HG03558 (cell line): Measurements from ENCODE around the gene TMEM121.
"Not testable (repeated sequence)": the region's sequence is repeated elsewhere in the genome, so short reads cannot be mapped to it uniquely, and the experiment has no call there.

Experiments
- ATAC-seq: cut with Tn5 transposase; IDR thresholded peaks from one replicate; pipeline ENCODE4 v1.9.1; 2021; ENCODE audit warnings: moderate number of reproducible peaks; ENCODE audit not compliant: unreplicated experiment; ENCODE audit errors: extremely low read depth

TMEM121 gene

GRCh38 chr14:105538481-105539049 lies 12.2 kb downstream of the TMEM121 start:
- no peak for ATAC-seq

- no peak for ATAC-seq
Measured at GRCh38 chr14:105540811-105541210, 14.4 kb downstream of the TMEM121 start.

- ATAC-seq, result no peak
Measured at GRCh38 chr14:105541218-105541875, 15.0 kb downstream of the TMEM121 start.

GRCh38 chr14:105545676-105546075 lies 19.3 kb downstream of the TMEM121 start:
- ATAC-seq, result not testable (repeated sequence)

GRCh38 chr14:105546410-105546809 lies 20.0 kb downstream of the TMEM121 start:
- not testable (repeated sequence) for ATAC-seq

GRCh38 chr14:105547072-105547471 lies 20.7 kb downstream of the TMEM121 start:
- not testable (repeated sequence) for ATAC-seq

- ATAC-seq, result no peak
Measured at GRCh38 chr14:105547741-105548169, 21.4 kb downstream of the TMEM121 start.

- no peak for ATAC-seq
Measured at GRCh38 chr14:105549481-105549880, 23.1 kb downstream of the TMEM121 start.

- ATAC-seq, result no peak
Measured at GRCh38 chr14:105554022-105554421, 27.6 kb downstream of the TMEM121 start.

- ATAC-seq, result no peak
Measured at GRCh38 chr14:105554523-105554922, 28.1 kb downstream of the TMEM121 start.

GRCh38 chr14:105557671-105558070 lies 31.3 kb downstream of the TMEM121 start:
- ATAC-seq, result not testable (repeated sequence)

- not testable (repeated sequence) for ATAC-seq
Measured at GRCh38 chr14:105558449-105559154, 32.2 kb downstream of the TMEM121 start.

- not testable (repeated sequence) for ATAC-seq
Measured at GRCh38 chr14:105559384-105560047, 33.1 kb downstream of the TMEM121 start.

GRCh38 chr14:105560048-105560669 lies 33.8 kb downstream of the TMEM121 start:
- ATAC-seq, result not testable (repeated sequence)

- not testable (repeated sequence) for ATAC-seq
Measured at GRCh38 chr14:105561345-105561744, 35.0 kb downstream of the TMEM121 start.

- no peak for ATAC-seq
Measured at GRCh38 chr14:105562713-105563346, 36.4 kb downstream of the TMEM121 start.

GRCh38 chr14:105563347-105563737 lies 37.0 kb downstream of the TMEM121 start:
- no peak for ATAC-seq

- ATAC-seq, result not testable (repeated sequence)
Measured at GRCh38 chr14:105564536-105564935, 38.2 kb downstream of the TMEM121 start.

GRCh38 chr14:105565185-105565919 lies 39.0 kb downstream of the TMEM121 start:
- ATAC-seq, result not testable (repeated sequence)
